AG08395 (cell line): ENCODE results near the gene EVA1B.

Experiments used
- DNase-seq: peaks from one replicate; pipeline ENCODE4 v3.0.0; 2012; ENCODE audit warnings: mixed read lengths, low spot score

EVA1B gene

DNA sequence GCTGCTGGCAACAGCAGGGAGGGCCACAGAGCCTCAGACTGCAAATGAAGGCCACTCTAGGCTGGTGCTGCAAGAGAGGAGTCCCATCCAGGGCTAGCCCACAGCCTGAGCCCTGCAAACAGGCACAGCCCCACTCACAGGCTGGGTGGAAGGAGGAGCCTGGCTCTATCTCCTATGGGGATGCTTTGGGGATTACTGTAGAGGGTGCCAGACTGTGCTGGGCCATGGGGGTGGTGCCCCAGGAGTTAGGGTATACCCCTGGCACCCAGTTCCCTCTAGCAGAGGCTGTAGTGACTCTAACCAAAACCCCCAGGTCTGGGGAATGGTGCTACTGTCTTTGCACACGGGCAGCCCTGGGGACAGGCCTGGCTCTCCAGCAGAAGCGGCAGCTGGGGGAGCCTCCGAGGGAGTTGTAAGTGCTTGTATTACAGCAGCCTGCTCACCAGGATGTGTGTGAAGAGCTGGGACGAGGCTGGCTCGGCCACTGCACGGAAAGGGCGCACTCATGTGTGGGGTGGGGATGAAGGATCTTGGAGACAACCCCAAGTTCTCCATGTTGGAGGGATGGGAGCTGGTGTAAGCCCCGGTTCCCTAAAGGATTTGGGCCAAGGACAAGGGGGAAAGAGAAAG is 23.4 kb upstream of the EVA1B start:
- no peak for DNase-seq

DNA sequence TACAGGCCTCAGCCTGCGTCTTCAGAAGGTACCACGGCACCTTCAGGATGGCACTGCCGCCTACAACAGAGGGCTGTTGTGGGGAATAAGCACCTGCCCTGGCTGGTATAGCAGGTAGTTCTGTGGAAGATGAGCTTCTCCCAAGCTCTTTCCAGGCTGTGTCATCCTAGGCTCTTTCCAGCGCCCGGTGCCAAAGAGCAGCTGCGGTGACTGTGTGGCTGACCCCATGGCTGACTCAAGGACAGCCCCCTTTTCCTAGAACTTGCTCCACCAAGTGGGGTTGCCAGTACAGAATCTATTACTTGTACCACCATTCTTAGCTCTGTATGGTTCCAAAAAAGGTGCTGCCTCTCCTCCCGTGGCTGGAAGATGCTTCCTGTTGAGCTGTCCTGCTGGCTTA is 21.9 kb upstream of the EVA1B start:
- DNase-seq: no peak

- no peak for DNase-seq
Observed at GRCh38 chr1:36344395-36344680, 20.9 kb upstream of the EVA1B start.

DNA sequence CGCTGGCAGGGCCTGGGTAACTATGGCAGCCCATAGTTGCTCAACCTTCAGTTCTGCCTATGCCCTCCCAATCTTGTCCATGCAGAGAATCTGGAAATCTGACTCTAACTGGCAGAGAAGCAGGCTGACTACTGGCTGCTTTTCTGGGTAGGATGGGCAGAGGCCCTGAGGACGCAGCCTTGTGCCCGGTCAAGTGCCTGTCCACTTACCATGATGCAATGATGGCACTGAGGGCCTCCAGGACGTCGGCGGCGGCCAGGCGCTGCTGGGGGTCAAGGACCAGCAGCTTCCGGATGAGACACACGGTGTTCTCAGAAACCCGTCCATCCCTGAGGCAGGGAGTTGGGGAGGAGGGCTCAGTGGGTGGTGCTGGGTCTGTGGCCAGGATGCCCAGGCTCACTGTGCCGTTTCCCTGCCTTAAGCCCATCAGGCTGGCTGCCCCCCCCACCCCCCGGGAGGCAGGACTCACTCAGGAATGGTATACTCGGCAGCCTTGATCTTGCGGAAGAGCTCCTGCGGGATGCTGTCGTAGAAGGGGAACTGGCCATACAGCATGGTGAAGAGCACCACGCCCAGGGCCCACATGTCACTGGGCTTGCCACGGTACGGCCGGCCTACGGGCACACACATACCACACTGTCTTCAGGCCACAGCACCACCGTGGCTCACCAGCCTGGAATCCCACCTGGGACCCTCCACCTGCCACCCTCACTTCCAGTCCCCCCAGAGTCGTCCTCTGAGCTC is 20.4 kb upstream of the EVA1B start:
- no peak for DNase-seq

DNA sequence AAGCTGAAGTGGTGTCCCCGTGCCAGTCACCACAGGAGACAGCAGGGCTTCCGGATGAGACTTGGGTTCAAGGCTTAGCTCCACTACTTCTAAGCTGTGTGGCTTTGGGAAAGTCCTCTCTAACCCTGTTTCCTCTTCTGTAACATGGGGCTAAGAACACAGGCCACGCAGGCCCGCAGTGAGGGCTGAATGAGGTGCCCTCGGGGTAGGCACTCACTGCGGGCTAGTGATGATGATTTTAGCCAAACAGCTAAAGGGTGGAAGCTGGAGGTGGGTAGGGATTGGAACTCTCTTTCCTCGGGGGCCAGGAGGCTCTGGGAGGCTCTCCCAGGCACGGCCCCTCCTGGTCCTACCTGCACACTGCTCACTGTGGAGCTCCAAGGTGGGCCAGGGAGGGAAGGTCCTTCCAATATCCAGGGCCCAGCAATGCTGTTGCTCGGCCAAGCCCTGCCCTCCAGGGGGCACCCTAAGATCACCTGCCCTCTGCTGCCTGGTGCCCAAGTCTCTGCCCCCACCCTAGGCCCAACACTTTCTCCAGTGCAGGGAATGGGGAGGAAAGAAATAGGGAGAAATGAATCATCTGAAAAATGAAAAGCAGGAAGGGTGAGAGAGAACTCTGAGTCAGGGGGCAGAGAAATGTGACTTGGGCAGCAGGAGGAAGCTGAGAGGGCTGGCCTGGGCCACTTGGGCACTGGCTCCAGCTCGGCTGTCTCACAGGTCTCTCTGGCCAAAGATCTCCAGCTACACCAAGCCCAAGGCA is 19.2 kb upstream of the EVA1B start:
- peak; percentile 77 for DNase-seq

- DNase-seq: no peak
Observed at GRCh38 chr1:36341626-36342320, 18.3 kb upstream of the EVA1B start.

DNA sequence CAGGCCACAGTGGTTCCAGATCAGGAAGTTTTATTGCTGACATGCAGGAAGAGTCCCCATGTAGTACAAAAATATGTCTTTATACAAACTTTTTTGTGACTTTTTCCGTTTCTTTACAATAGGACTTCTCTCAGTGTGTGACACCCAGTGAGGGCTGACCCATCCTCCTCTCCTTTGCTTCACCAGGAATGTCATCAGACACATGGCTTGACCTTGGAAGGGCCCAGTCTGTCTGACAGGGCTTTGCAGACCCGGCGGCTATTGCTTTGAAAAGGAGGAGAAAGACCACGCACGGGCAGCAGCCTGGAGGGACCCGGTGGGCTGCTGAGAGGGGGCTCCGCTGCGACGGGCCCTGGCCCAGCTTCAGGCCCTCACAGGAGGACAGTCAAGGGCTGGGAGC is 16.2 kb upstream of the EVA1B start:
- DNase-seq: no peak

DNA sequence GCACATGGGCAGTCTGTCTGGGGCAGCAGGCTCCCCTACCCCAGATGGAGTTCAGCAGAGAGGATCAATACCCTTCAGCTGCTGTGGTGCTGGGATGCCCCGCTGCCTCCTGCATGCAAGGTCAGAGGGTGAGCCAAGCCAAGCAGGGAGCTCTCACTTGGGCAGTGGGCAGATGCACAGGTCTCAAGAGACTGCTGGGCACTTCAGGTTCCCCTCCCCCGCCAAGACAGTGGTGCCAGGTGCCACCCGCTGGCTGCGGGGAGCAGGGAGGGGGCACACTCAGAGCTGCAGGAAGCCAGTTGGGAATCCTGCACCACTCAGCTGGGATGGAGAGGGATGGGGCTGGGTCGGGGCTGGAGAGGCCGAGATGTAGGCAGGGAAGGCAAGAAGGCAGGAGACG is 15.8 kb upstream of the EVA1B start:
- no peak for DNase-seq

DNA sequence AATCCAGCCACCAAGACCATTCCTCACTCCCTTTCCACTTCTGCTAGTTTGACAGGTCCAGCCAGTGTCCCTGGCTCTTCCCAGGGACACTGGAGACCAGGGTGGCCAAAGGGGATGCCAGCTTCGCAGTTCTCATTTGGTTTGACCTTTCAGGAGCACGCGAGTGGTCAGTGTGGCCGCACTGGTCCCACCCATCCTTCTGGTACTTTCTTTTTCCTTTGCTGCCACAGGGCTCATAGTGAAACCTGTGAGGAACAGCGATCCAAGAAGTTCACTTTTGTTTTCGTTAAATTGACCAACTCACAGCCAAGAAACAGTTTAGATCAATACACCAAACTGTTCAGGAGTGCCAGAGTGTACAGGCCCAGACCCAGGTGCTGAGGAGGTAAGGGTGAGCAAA is 14.4 kb upstream of the EVA1B start:
- no peak for DNase-seq

GRCh38 chr1:36330940-36331339 is 7.5 kb upstream of the EVA1B start:
- no peak for DNase-seq

- DNase-seq: no peak
Observed at GRCh38 chr1:36329817-36330216, 6.4 kb upstream of the EVA1B start.

DNA sequence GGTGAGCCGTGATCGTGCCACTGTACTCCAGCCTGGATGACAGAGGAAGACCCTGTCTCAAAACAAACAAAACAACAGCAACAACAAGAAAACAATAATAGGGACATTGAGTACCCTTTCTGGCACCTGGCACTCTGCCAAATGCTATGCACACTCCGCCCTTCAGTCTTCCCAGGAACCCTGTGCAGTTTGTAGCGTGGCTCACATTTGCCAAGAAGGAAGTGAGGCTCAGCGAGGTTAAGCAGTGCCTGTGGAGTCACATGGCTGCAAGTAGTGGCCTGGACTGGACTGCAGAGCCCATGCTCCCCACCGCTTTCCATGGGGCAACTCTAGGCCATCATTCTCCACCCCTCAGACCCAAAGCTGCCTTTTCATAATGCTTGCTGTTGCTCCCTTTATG is 5.3 kb upstream of the EVA1B start:
- DNase-seq: no peak

DNA sequence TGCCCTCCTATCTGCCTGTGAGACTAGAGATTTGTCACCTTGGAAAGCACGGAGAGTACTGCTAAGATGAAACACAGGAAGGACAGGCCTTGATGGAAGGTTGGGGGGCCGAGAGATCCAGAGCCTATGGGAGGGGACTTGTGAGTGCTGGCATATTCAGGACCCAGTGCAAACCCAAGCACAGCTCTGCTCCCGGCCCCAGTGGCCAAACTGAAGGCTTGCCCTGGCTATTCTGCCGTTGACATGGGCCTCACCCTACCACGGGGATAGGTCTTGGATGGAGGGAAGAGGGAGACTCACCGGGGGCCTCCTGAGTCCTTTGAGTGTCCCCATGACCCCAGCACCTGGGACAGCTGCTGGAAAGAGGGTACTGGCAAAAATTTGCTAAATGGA is 4.6 kb upstream of the EVA1B start:
- DNase-seq: no peak

- peak; percentile 63 for DNase-seq
Observed at GRCh38 chr1:36327421-36328087, 4.1 kb upstream of the EVA1B start.

- no peak for DNase-seq
Observed at GRCh38 chr1:36326499-36326898, 3.1 kb upstream of the EVA1B start.

DNA sequence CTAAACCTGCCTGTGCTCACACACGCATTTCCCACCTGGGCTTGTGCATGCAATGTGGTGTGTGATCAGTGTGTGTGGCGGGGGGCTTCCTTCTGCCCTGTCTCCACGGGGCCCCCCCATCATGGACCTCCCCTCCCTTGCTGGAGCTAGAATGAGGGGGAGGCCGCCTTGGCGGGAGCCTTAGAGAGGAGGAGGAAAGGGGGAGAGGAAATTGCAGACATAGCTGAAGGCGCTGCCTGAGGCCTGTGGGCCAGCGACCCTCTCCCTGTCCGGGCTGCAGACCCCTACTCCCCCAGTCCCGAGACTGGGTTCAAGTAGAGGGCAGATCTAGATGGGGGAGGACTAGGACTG is 883 bp upstream of the EVA1B start:
- DNase-seq: no peak

DNA sequence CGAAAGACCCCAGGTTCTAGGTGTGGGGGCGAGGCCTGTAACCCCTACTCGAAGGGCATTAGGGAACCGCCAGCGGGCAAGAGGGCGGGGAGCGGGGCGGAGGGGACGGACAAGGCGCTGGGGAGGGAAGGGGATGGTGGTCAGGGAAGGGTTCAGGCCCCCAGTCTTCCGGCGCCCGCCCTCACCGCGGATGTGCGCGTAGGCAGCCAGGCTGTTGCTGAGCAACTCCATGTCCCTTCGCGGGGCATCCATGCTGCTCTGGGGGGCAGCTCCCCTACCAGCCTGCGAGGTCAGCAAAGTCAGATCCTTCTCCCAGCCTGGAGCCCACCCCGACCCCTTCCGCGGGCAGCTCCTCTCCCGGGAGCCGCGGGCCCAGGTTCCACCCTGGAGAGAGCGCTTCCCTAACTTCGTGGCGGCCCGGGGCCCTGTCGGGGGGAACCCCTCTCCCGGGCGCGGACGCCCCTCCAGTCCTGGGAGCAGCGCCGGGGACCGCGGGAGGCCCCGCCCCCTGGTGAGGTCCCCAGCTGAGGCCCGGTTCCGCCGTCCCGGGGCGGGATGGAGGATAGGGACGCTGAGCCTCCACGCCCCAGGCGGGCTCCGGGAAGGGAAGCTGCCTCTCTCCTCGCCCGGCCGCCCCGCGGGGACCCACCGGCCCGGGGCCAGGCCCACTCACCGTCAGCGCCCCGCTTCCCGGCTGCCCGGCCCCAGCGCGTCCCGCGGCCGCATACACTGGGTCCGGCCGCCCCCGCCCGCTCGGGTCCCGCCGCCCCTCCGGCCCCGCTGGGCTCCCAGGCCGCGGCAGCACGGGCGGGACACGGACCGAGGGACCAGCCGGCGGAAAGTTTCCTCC is 434 bp downstream of the EVA1B start:
- DNase-seq: peak; percentile 54

DNA sequence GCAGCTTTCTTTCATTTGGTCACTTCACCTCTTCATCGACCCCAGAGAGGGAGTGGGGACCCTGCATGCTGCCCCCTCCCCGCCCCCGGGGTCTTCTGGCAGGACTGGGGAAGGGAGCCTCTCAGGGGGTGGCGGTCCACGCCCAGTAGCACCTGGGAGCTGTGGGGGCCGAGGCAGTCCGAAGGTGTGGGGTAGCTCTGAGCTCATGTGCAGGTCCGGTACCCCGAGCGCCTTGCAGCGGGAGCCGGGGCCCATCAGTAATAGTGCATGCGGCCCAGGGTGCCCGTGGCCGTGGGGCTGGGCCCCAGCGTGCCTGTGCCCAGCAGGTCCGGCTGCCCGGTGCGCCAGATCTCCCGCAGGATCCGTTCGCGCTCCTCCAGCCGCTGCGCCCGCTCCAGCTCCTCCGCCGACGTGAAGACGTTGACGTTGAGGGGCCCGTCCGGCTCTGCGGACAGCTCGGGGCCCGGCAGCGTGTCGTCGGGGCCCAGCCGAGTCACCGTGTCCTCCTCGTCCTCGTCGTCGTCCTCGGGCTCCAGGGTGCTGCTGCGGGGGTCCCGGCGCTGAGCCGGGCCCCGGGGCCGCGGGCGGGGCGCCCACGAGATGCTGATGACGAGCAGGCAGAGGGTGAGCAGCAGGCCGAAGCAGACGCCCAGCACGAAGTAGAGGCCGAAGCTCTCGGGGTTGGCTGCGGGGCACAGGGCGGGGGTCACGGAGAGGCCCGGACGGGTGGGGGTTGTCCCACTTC is 1.2 kb downstream of the EVA1B start:
- DNase-seq: no peak

- DNase-seq: peak; percentile 93
Observed at GRCh38 chr1:36321119-36321951, 2.1 kb downstream of the EVA1B start.

- DNase-seq: no peak
Observed at GRCh38 chr1:36320767-36321118, 2.7 kb downstream of the EVA1B start.
